Hematopoietic multipotent progenitor cell treated with erythropoietin and hydrocortisone succinate and interleukin-3 and kit ligand, for 6 days (in vitro differentiated cells): ENCODE results near the gene UXT.
A peak's percentile ranks its signal among the peaks of the same experiment; 100 is the strongest.
"Not testable (repeated sequence)": the region's sequence is repeated elsewhere in the genome, so short reads cannot be mapped to it uniquely, and the experiment has no call there.

Experiments used
- DNase-seq: peaks from one replicate; pipeline ENCODE4 v3.0.0-alpha.2; 2015

Gene UXT

DNA sequence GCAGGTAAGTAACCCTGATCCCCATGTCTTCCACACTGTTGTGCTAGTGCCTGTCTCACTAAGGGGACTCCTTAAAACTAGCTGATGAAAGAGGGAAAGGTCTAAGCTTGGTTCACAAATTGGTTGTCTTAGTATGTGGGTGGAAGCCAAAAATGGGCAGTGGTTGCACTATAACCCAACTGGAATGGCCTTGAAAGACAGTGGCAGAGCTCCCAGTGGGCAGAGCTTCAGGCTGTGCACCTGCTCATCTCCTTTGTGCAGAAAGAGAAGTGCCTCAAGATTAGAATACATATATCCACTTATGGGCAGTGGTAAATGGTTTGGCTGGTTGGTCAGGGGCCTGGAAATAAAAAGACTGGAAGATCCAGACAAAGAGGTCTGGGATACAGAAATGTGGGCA, 46.6 kb downstream of the UXT start:
- DNase-seq: no peak

- DNase-seq: no peak
These were observed 47.1 kb downstream of the UXT start for GRCh38 chrX:47611926-47612325.

DNA sequence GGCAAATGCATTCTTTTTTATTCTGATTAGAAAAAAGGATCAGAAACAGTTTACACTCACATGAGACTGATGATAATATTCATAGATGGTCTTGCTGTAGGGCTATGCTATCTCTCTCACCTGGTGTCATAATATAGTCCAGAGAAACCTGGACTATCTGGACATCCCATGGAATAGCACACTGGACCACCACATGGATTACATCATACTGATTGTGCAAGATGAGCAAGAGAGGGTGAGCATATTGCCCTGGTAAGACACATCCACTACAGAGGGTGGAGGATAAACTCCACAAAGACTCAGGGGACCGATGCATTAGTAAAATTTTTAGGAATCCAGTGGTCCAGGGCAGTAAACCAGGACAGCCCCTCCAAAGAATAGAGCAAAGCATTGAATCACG, 47.5 kb downstream of the UXT start:
- DNase-seq: no peak

DNA sequence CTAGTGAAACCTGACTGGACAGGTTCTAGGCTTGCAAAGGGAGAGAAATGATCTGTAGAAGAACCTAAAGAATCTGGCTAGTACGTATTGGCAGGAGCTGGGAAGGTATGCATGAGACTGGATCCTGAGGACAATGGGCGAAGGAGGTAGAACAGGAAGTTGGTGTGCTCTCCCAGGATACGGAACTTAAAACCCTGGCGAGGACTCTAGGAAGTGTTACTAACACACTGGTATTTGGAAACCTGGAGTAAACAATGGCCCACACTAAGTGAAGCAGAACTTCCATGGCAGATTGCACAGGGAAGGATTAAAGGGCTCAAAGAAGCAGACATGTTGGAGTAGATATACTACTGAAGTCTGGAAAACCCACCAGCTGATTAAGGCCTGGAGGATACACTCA, 48.5 kb downstream of the UXT start:
- no peak for DNase-seq

GRCh38 chrX:47608130-47608810, 50.7 kb downstream of the UXT start:
- peak; percentile 33 for DNase-seq

GRCh38 chrX:47607091-47607490, 51.9 kb downstream of the UXT start:
- DNase-seq: no peak

DNA sequence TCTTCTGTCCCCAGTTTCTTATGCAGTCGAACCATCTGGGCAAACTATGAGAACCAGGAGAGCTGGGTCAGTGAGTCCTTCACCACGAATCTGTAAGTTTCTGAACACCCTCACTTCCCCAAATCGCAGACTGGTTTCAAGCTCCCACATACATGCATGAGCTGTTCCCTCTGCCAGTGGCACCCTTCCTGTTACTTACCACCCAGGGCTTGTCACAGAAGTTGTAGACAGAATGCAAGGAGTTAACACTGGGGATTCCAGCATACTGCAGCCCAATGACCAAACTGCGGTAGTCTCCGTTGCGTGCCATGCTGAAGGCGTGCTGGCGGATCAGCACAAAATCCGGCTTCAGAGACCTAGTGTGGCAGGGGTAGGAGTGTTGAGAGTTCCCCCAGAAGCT, 54.0 kb downstream of the UXT start:
- DNase-seq: no peak

GRCh38 chrX:47603125-47603524, 55.9 kb downstream of the UXT start:
- not testable (repeated sequence) for DNase-seq
